OCI-M2 (cell line): Measurements from ENCODE around the gene C20orf96.

Experiments
- DNase-seq: peaks from one replicate; lab custom pipeline; 2025; ENCODE audit not compliant: unreplicated experiment; lab: John Stamatoyannopoulos, UW

Gene C20orf96

GRCh38 chr20:312067-312466 lies 21.5 kb upstream of the C20orf96 start:
- no peak for DNase-seq

GRCh38 chr20:311609-312008 lies 21.1 kb upstream of the C20orf96 start:
- DNase-seq: no peak

GRCh38 chr20:310645-311044 lies 20.1 kb upstream of the C20orf96 start:
- no peak for DNase-seq

- DNase-seq: no peak
Observed at GRCh38 chr20:309841-310644, 19.5 kb upstream of the C20orf96 start.

GRCh38 chr20:309306-309840 lies 18.8 kb upstream of the C20orf96 start:
- no peak for DNase-seq

- DNase-seq: no peak
Observed at GRCh38 chr20:308427-309038, 18.0 kb upstream of the C20orf96 start.

- no peak for DNase-seq
Observed at GRCh38 chr20:305745-306144, 15.2 kb upstream of the C20orf96 start.

GRCh38 chr20:301886-302848 lies 11.6 kb upstream of the C20orf96 start:
- DNase-seq: no peak

GRCh38 chr20:300345-300990 lies 9.9 kb upstream of the C20orf96 start:
- DNase-seq: no peak

GRCh38 chr20:298776-299391 lies 8.3 kb upstream of the C20orf96 start:
- DNase-seq: no peak

GRCh38 chr20:297925-298775 lies 7.6 kb upstream of the C20orf96 start:
- no peak for DNase-seq

- DNase-seq: peak; percentile 69
Observed at GRCh38 chr20:297098-297924, 6.8 kb upstream of the C20orf96 start, which contains the start of gene ZCCHC3. Gene ZCCHC3, plus strand, starts transcription at chr20:297570. Its CDS starts 17 bp downstream, at chr20:297587.

- DNase-seq: no peak
Observed at GRCh38 chr20:295804-296203, 5.3 kb upstream of the C20orf96 start.

GRCh38 chr20:294602-295001 lies 4.1 kb upstream of the C20orf96 start:
- DNase-seq: no peak

- no peak for DNase-seq
Observed at GRCh38 chr20:289693-290083, 862 bp downstream of the C20orf96 start.

GRCh38 chr20:288956-289692 lies 1.4 kb downstream of the C20orf96 start:
- DNase-seq: no peak

- no peak for DNase-seq
Observed at GRCh38 chr20:286508-286907, 4.0 kb downstream of the C20orf96 start.

- no peak for DNase-seq
Observed at GRCh38 chr20:284172-284571, 6.4 kb downstream of the C20orf96 start.
